Osteoblast (primary cell): ENCODE data around the gene NELL1. TPM values are rescaled to one million over a fixed set of nuclear protein-coding genes. Genes with fewer than 3 reads are reported as not detected.
A peak's percentile ranks its signal among the peaks of the same experiment; 100 is the strongest.

ENCODE experiments used
- DNase-seq: peaks from one replicate; pipeline ENCODE4 v3.0.0; 2011; ENCODE audit warnings: low spot score, mixed read lengths; ENCODE audit not compliant: insufficient read length; ENCODE audit errors: missing footprints
- H2AFZ ChIP-seq: 2 replicates; pipeline ENCODE4 v1.6.0; 2011; ENCODE audit warnings: mild to moderate bottlenecking, low read length
- H3K27ac ChIP-seq: 2 replicates; pipeline ENCODE4 v1.5.1; 2011; ENCODE audit warnings: mild to moderate bottlenecking, low read depth, low read length, moderate library complexity
- H3K27me3 ChIP-seq: 2 replicates; pipeline ENCODE4 v1.6.0; 2012; ENCODE audit warnings: mild to moderate bottlenecking, control low read depth, inconsistent platforms, low read length, moderate library complexity; ENCODE audit not compliant: insufficient read depth
- H3K36me3 ChIP-seq: 2 replicates; pipeline ENCODE4 v1.5.1; 2011; ENCODE audit warnings: mild to moderate bottlenecking, low read length, control low read depth, moderate library complexity; ENCODE audit not compliant: insufficient read depth
- H3K4me1 ChIP-seq: 2 replicates; pipeline ENCODE4 v1.5.1; 2011; ENCODE audit warnings: mild to moderate bottlenecking, low read length, control low read depth, moderate library complexity; ENCODE audit not compliant: insufficient read depth
- H3K4me2 ChIP-seq: 2 replicates; pipeline ENCODE4 v1.6.0; 2011; ENCODE audit warnings: mild to moderate bottlenecking, low read length; ENCODE audit not compliant: insufficient read depth
- H3K4me3 ChIP-seq: fragments of 200-600 bp; sonication (generic); 3 replicates; pipeline ENCODE4 v1.5.1; 2012; ENCODE audit warnings: mild to moderate bottlenecking, low read length, inconsistent platforms; ENCODE audit not compliant: insufficient read depth
- H3K79me2 ChIP-seq: 2 replicates; pipeline ENCODE4 v1.6.0; 2012; ENCODE audit warnings: mild to moderate bottlenecking, low read length, control low read depth, inconsistent platforms; ENCODE audit not compliant: insufficient read depth
- H3K9me3 ChIP-seq: 2 replicates; pipeline ENCODE4 v1.5.1; 2011; ENCODE audit warnings: low read depth, low read length, control low read depth
- H4K20me1 ChIP-seq: 2 replicates; pipeline ENCODE4 v1.6.0; 2012; ENCODE audit warnings: mild to moderate bottlenecking, low read length, control low read depth; ENCODE audit not compliant: insufficient read depth
- CTCF ChIP-seq: IDR thresholded peaks from 2 replicates; pipeline ENCODE4 v1.5.1; 2011; ENCODE audit warnings: mild to moderate bottlenecking, low read depth, low read length, moderate library complexity; ENCODE audit errors: extremely low read depth
- small RNA-seq: library from RNA; depleted of rRNA; stranded (forward); fragments of <200 nt; gene quantifications from one replicate; pipeline ENCODE3, GENCODE V24; 2012
- total RNA-seq: library from RNA; depleted of rRNA; stranded (reverse); fragments of >200 nt; gene quantifications from 2 replicates; pipeline ENCODE4 v1.2.3, GENCODE V29; 2012

The NELL1 gene
- total RNA-seq, 1 donor: not detected

- Histone ChIP-seq H3K79me2 (no peaks in the 10 kb centered on the region), H3K4me1 (no peaks in the 10 kb centered on the region), H3K4me3 (no peak overlapping the region), H3K27me3 (no peaks in the 10 kb centered on the region), H4K20me1 (no peaks in the 10 kb centered on the region), H3K36me3 (no peaks in the 10 kb centered on the region), H3K4me2 (no peak overlapping the region), H3K27ac (no peak overlapping the region), H3K9me3 (no peaks in the 10 kb centered on the region), H2AFZ (no peak overlapping the region)
- TF ChIP-seq CTCF: no peak
- DNase-seq: no peak
Measured at GRCh38 chr11:21615955-21616371, 946.6 kb downstream of the NELL1 start.

- DNase-seq: no peak
- H3K79me2 ChIP-seq: no peaks in the 10 kb centered on the region
- peaks cover 2% of the 10 kb centered on the region for H3K9me3 ChIP-seq
- H4K20me1 ChIP-seq: no peaks in the 10 kb centered on the region
- H3K4me2 ChIP-seq: no peak overlapping the region
- H2AFZ ChIP-seq: no peak overlapping the region
- TF ChIP-seq CTCF: no peak
- no peaks in the 10 kb centered on the region for H3K4me1 ChIP-seq
- no peaks in the 10 kb centered on the region for H3K27me3 ChIP-seq
- no peaks in the 10 kb centered on the region for H3K36me3 ChIP-seq
- no peak overlapping the region for H3K4me3 ChIP-seq
- no peak overlapping the region for H3K27ac ChIP-seq
Measured at GRCh38 chr11:21622566-21622965, 953.2 kb downstream of the NELL1 start.

GRCh38 chr11:21622995-21623394, 953.6 kb downstream of the NELL1 start:
- H3K79me2 ChIP-seq: no peaks in the 10 kb centered on the region
- H3K9me3 ChIP-seq: peaks cover 2% of the 10 kb centered on the region
- H3K4me3 ChIP-seq: no peak overlapping the region
- H3K4me2 ChIP-seq: no peak overlapping the region
- no peaks in the 10 kb centered on the region for H4K20me1 ChIP-seq
- no peak overlapping the region for H2AFZ ChIP-seq
- H3K27me3 ChIP-seq: no peaks in the 10 kb centered on the region
- H3K36me3 ChIP-seq: no peaks in the 10 kb centered on the region
- no peak for DNase-seq
- no peak for TF ChIP-seq CTCF
- no peaks in the 10 kb centered on the region for H3K4me1 ChIP-seq
- no peak overlapping the region for H3K27ac ChIP-seq

Small RNAs within 50 kb of the gene (small RNA-seq; reads per million reads assigned to genes)
- gene RNA5SP336 (8.3 reads per million, percentile 91 among the genes with 10 or more reads in this experiment), gene RNA5SP337 (not detected)

Other genes starting within 250 kb of the NELL1 start
- not detected in 2 replicates for gene SLC6A5, start 70.0 kb upstream of the NELL1 start, total RNA-seq